ENCODE results near the gene KIF1C.

Gene KIF1C

DNA sequence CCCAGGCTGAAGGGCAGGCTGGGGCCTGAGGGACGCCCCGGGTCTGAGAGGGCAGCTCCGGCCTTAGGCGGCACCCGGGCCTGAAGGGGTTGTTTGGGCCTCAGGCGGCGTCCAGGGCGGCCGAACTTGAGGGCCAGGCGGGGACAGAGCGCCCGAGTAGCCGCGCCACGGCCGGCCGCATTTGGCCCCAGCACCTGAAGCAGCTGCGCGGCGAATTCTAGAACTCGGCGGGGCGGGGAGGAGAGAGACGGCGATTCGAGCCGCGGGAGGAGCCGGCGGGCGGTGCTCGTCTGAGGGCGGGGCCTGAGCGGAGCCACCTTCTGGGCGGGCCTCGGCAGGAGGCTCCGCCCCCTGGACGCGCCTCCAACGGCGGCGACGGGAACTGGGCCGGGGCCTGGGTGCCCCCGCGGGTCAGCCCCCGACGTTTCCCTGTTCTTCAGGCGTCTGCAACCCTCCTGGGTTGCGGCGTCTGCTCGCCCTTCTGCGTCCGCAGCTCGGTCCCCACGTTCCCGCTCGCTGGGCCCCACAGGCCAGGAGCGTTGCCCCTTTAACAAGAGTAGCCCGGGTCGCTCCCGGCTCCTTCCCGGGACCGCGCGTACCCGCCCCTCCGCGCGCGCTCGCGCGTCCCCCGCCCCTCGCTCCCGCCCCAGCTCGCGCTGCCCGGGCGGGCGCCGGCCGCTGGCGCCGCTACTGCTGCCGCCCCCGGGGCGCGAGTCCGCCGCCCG, at the start of gene KIF1C, which contains the start of gene INCA1:
KIF1C (plus strand) TSS at position 649 of the 725 bp plus-strand sequence. CDS start 2,297 bp downstream, outside the sequence.
INCA1 (minus strand) TSS at position 221 of the 725 bp plus-strand sequence. CDS start 3,085 bp downstream, outside the sequence.
- DNase-seq, result peak; percentile 58 to 98 (median 90)

DNA sequence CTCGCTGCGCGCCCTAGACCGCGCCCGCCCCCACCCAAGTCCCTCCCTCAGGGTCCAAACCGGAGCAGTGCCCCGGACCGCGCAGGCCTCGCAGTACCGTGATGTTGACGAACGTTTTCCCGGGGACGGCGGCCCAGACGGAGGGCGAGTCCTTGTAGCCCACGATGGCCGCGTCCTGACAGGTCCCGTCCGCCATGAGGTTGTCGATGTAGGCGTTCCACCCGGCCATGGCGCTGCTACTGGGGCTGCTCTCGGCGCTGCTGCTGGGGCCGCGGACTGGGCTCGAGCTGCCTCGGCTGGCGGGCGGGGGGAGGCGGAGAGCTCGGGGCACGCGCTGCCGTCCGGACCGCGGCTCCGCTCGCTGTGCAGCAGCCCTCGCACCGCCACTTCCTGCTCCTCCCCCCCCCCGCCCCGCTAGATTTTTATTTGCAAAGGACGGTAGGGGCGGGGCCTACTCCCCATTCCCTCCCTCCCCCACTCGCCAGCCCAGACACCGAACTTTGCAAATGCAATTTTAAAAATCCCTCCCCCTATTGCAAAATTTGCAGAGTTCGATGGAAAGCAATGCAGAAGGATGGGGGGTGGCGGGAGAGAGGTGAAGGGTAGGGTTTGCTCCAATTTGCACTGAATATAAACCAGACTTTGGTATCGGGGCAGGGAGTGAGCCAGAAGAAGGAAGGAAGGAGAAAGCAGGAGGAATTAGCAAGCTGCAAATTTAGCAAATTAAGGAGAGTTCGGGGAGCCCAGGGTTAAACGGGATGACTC, 49.4 kb upstream of the KIF1C start, which contains the start of gene PFN1:
PFN1 (minus strand) TSS at position 365 of the 765 bp plus-strand sequence; CDS start at position 229, 136 bp downstream.
- DNase-seq, result peak in 55 of 56 donors; percentile 45 to 90 (median 78)

DNA sequence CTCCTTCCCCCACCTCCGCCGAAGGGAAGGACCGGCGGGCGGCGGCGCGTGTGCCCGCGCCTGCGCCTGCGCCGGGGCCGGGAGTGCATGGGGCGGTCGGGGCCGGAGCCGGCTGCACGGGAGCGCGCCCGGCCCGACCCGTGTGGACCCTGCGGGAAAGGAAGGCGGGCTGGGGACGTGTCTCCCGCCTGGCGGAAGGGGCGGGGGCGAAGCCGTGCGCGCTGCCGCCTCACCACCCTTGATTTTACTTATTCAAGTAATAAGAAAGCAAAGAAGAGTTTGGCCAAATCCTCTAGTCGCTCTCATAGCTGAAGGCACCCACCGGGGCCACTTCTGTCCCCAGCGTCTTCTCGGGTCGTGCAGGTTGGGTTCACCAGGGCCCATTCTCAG, 48.8 kb upstream of the KIF1C start:
- peak in 43 of 56 donors; percentile 36 to 84 (median 69) for DNase-seq

DNA sequence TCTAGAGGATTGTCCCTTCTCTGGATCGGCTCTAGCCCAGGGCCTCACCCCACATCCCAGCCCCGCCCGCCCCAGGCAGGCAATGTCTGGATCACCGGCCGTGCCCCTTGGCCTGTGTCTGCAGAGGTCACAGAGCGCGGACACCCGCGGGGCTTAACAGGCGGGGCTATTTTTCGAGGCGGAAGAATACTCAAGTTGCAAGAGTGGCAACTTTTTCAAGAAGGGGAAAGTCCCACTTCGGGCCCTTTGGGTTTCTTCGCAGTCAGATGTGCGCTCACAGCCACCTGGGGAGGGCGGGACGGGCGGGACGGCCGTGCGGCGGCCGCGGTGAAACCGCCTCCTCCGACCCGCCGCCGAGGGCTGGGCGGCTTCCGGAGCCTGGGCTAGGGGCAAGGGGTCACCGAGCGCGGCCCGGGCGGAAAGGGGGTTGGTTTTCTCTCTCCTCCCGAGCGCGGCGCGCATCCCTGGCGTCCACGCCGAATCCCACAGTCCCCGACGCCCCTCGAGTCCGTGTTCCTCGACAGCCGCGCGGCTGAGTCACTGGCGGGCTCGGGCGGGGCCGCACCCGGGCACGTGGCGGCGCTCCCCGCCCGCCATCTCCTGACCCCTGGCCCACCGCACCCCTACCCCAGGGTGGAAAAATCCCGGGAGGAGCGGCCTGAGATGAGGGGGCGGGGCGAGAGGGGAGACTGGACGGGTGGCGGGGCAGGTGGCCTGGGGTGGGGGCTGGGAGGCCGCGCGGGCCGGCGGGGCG, 48.3 kb upstream of the KIF1C start:
- peak in 25 of 56 donors; percentile 9 to 72 (median 48) for DNase-seq

DNA sequence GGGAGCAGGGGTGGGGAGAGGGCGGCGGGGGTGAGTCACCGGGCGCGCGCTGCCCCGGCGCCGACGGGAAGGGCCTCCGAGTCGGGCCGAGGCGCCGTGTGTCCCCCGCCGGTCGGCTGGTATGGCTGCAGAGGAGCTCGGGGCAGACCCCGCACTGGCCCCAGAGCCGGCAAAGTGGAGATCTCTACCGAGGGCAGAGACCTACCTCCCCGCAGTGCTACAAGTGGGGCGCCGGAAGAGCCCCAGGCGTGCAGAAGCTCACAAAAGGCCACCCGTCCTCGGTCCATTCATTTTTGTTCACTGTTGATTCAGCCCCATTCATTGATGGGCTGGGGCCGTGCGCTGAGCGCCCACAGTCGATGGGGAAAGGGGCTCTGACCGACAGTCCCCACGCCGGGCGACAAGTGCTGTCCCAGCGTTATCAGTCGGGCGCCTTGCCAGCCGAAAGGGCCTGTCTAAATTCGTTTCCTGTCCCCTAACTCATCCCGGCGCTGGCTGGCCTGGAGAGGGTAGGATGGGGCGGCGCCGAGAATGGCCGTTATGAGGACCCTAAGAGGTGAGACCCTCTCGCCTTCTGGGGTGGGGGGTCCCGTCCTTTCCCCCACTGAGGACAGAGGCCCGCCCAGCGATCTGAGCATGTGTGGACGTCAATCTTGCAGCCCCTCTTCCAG, 47.5 kb upstream of the KIF1C start:
- peak in 2 of 56 donors; percentile 9 to 21 for DNase-seq

DNA sequence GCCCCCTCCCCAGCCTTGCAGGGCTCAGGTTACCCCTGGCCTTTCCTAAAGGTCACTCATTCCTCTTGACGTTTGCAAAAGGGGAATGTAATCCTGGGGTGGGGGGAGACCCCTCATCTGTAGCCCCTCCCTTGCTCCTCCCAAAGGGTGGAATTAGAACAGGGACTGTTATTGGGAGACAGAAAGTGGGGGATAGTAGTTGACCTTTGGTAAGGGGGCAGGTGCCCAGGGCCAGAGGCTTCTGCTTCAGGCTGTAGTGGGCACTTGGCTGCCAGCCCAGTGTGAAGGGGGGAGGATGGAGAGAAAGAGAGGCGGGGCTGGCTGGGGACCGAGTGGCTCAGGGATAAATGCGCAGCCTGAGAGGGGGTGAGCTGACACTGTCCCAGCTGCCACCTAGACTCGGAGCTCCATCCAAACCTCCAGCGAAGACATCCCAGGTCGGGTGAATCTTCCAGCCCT, 47.0 kb upstream of the KIF1C start, which contains the start of gene ENO3:
ENO3 (plus strand) TSS at position 374 of the 459 bp plus-strand sequence. CDS start 711 bp downstream, outside the sequence.
- DNase-seq, result no peak

DNA sequence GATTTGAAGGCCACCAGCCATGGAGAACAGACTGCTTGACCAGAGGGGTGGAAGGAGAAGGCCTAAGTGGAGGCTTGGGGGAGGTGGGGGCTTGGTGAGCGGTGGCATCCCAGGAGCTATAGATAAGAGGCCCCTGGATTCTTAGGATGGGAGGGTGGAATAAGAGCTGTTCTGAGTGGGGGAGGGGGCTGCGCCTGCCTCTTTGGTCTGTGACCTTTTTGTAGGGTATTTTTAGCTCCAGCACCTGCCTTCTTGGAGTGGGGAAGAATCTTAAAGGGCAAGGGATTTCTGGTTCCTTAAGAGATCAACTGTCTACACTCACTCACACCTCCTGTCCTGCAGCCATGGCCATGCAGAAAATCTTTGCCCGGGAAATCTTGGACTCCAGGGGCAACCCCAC, 46.3 kb upstream of the KIF1C start:
- no peak for DNase-seq

DNA sequence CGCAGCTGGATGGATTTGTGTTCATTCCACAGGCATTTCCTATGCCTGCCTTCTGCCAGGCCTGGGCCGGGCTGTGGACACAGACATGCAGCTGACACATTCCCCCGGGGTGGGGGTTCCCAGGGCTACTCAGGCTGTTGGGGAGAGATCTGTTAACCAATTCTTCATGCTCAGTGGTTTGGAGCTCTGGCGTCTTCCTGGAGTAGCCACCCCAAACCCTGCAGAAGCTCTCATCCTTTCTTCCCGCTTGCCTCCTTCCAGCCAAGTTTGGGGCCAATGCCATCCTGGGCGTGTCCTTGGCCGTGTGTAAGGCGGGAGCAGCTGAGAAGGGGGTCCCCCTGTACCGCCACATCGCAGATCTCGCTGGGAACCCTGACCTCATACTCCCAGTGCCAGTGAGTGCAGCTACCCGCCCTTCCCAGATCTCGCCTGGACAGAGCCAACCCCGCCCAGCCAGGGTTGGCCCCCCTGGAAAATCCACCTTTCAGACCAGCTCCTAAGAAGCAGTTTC, 44.2 kb upstream of the KIF1C start:
- DNase-seq, result no peak

DNA sequence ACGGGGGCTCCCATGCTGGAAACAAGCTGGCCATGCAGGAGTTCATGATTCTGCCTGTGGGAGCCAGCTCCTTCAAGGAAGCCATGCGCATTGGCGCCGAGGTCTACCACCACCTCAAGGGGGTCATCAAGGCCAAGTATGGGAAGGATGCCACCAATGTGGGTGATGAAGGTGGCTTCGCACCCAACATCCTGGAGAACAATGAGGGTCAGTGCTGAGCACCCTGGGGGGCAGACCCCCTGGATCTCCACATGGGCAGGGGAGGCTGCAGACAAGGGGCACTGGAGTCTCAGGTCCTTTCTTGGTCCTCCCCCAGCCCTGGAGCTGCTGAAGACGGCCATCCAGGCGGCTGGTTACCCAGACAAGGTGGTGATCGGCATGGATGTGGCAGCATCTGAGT, 42.7 kb upstream of the KIF1C start:
- DNase-seq, result no peak

DNA sequence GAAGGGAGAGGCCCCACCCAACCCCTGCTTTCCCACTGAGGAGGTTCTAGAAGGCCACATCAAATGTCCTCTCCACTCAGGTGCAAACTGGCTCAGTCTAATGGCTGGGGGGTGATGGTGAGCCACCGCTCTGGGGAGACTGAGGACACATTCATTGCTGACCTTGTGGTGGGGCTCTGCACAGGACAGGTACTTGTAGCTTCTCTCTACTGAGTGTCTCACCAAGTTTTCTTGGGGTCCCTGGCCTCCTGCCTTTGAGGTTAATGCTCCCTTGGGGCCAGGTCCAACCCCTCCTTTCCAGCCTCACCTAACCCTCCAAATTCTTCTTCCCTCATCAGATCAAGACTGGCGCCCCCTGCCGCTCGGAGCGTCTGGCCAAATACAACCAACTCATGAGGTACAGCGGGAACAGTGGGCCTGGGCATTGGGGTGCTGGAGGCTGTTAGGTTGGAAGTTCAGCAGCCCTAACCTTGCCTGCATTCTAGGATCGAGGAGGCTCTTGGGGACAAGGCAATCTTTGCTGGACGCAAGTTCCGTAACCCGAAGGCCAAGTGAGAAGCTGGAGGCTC, 41.2 kb upstream of the KIF1C start:
- DNase-seq, result peak in 1 of 56 donors; percentile 21

DNA sequence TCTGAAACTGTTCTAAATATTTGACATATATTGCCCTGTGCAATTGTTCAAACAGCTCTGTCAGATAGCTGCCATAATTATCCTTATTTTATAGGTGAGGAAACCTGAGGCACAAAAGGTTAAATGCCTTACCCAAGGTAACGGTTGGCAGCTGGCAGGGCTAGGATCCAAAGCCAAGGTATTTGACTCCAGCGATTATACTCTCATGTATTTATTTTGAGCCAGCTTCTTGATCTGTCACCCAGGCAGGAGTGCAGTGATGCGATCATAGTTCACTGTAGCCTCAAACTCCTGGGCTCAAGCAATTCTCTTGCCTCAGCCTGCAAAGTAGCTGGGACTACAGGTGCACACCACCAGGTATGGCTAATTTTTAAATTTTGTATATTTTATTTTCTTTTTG, 39.6 kb upstream of the KIF1C start:
- no peak for DNase-seq

DNA sequence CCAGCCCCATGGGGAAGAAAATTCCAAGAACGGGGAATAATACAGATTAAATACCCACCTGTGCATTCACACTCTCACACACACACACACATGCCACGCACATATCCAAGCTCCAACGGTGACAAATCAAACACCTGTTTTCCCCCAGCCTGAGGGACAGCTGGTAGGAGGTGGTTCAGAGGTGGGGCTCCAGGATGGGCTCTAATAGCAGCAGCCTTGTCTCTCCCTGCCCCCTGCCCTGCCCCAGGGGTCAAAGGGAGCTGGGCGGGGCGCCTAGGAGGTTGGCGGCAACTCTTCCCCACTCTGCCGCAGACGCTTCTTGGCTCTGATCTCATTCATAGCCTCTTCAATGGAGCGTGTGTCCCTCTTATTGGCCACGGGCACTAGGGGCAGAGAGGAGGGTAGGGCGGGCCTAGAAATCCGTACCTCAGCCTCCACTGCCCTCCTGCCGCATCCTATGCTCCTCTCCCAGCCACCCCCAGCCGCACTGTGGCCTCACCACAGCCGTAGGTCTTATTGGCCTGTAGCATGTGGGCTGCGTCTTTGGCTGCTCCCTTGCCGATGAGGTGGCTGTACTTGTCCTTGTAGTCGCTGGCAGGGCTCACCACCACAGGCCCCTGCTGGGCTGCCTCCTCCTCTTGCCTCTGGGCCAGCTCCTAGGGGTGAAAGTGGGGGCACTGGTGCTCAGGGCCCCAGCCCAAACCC, 38.3 kb upstream of the KIF1C start:
- DNase-seq, result no peak

DNA sequence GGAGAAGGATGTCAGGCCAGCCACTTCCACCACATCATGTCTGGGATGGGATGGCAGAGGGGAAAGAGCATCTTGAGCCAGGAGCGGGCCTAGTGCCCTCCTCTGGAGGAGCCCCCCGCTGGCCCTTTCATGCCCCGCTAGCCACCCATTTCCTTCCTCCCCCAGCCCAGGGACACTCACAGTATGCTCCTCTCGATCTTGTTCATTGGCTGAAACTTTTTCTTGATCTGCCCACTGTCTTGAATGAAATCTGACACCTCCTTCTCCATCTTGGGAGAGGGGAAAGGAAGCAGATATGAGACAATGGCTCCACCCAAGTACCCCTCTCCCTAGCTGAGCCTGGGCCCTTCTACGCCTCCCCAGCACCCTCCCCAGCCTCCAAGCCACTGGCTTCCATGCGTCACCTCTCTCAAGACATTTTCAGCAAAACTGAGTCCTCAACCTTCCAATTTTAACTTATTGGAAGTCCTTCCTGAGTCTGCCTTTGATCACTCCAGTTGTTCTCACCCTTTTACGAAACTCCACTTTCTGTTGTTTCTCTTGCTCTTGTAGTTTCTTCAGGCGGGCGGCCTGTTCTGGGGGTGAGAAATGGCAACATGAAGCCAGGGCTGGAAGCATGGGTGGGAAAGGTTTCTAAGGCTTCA, 37.3 kb upstream of the KIF1C start:
- DNase-seq, result no peak

DNA sequence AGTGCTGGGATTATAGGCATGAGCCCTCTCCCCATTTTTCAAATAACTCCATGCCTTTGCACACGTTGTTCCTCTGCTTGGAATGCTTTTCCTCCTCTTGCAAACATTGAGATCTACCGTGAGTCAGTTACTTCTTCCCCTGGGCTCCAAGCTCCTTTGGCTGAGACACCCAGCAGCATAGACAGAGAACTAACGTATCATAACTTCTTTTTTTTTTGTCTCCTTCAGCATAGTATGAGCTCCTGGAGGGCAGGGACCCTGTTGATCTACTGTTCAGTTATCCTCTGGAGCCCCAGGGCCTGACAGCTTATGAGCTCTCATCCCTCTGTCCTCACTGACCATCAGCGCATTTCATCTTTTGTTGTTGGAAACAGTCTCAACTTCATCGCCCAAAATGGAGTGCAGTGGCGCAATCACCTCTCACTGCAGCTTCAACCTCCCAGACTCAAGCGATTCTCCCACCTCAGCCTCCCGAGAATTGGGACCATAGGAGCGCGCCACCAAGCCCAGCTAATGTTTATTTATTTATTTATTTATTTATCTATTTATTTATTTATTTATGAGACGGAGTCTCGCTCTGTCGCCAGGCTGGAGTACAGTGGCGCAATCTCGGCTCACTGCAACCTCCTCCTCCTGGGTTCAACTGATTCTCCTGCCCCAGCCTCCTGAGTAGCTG, 32.3 kb upstream of the KIF1C start:
- no peak for DNase-seq

DNA sequence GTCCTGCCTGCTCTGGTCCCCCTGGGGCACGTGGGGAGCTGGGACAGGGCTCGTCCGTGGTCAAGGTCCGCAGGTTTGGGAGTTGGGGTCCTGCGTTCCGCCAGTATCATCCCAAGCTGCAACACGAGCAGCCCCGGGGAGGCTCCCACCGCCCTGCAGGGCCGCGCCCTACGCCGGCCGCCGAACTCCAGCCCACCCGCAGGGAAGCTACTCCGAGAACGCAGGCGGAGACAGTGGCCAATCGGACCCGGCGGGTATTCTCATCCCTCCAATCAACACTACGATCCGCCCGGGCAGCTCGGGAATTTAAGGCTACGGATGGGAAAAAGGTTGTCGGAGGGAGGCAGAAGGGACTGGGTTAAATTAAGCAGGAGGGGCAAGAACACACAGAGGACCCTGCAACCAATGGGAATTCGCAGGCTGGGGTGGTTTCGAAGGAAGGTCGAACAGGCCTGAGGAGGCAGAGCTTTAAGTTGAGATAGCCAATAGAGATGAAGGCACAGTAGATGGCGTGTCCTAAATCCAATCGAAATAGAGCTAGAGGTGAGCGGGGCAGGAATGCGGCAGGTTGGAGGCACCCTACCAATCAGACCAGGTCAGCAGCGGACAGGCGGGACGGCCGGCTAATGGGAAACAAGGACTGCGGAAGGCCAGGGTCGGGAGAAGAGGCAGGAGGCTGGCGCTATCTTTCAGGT, 30.8 kb upstream of the KIF1C start:
- DNase-seq, result peak in 55 of 56 donors; percentile 94 to 100 (median 99)

DNA sequence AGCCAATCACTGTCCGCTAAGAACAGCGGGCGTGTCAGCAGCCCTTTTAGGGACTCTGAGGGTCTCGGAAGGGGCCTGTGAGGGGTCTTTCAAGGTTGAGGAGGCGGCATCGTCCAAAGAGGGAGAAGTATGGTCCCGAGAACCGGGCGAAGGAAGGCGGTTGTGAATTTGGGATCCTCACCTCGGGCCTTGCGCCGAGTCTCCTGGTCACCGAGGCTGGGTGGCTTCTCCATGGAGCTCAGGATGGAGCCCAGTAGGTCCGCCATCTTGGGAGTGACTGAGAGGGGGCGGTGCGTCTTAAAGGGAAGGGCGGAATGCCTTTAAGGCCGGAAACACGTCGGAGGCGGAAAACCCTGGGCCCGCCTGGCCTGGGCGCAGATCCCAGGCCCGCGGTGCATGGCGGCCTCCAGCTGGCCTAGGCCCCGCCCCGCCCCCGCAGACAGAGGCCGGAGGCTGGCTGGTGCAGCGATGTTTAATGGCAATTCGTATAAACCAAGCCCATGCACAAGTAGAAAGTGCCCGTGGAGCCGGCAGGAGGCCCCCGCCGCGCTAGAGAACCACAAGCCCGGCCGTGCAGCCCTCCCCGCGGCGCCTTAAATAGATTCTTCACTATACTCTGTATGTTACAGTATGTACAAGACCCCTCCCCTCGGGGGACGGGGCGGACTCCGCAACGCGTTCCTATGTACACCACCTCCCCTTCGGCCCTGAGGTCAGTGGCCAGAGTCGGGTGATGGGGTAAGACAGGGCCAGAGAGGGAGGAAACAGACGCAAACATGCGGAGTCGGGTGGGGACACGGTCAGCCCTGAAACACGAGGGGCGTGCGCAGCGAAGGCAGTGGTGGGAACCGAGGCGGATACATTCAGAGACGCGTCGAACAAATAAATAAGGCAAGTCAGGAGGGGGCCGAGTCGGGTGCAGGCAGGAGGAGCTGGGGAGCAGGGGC, 29.9 kb upstream of the KIF1C start, which contains the start of gene SPAG7:
SPAG7 (minus strand) TSS at position 279 of the 947 bp plus-strand sequence; CDS start at position 266, 13 bp downstream.
- DNase-seq, result peak; percentile 88 to 100 (median 97)

Data from amygdala (tissue), 56 donors.